GM23338 (cell line): ENCODE data around the gene CCNY. TPM values are rescaled to one million over a fixed set of nuclear protein-coding genes. Genes with fewer than 3 reads are reported as not detected.

Experiments used
- ATAC-seq: fragments of 200-7000 bp; cut with Tn5 transposase; 3 replicates; pipeline ENCODE4 v1.9.1; 2020
- DNase-seq: peaks from one replicate; pipeline ENCODE4 v3.0.0-alpha.2; 2015; ENCODE audit warnings: low spot score
- H2AFZ ChIP-seq: fragments of 200-600 bp; sonication (generic); 2 replicates; pipeline ENCODE4 v1.8.0; 2016; ENCODE audit warnings: antibody characterized with exemption, mild to moderate bottlenecking, moderate library complexity
- H3F3A ChIP-seq: fragments of 200-600 bp; sonication (generic); replicated peaks from 2 replicates; pipeline ENCODE4 v1.8.0; 2017; ENCODE audit warnings: antibody characterized with exemption, mixed run types, low read depth
- H3K27ac ChIP-seq: fragments of 200-600 bp; sonication (generic); 2 replicates; pipeline ENCODE4 v1.6.1; 2016; ENCODE audit warnings: low read depth
- H3K27me3 ChIP-seq: fragments of 200-600 bp; sonication (generic); 2 replicates; pipeline ENCODE4 v1.8.0; 2016; ENCODE audit warnings: mild to moderate bottlenecking, mixed run types, moderate library complexity; ENCODE audit not compliant: insufficient read depth
- H3K36me3 ChIP-seq: fragments of 200-600 bp; sonication (generic); 2 replicates; pipeline ENCODE4 v1.8.0; 2016; ENCODE audit warnings: mild to moderate bottlenecking; ENCODE audit not compliant: insufficient read depth
- H3K4me1 ChIP-seq: fragments of 200-600 bp; sonication (generic); 2 replicates; pipeline ENCODE4 v1.8.0; 2016; ENCODE audit warnings: mild to moderate bottlenecking, moderate library complexity; ENCODE audit not compliant: insufficient read depth
- H3K4me2 ChIP-seq: fragments of 200-600 bp; sonication (generic); 2 replicates; pipeline ENCODE4 v1.7.1; 2017; ENCODE audit warnings: mixed run types
- H3K4me3 ChIP-seq: fragments of 200-600 bp; sonication (generic); 2 replicates; pipeline ENCODE4 v1.6.1; 2016; ENCODE audit warnings: mixed run types
- H3K79me2 ChIP-seq: fragments of 200-600 bp; sonication (generic); replicated peaks from 2 replicates; pipeline ENCODE4 v1.8.0; 2017; ENCODE audit warnings: mild to moderate bottlenecking; ENCODE audit not compliant: insufficient read depth
- H3K9me2 ChIP-seq: fragments of 200-600 bp; sonication (generic); 2 replicates; pipeline ENCODE4 v1.8.0; 2017; ENCODE audit not compliant: insufficient read depth
- H4K20me1 ChIP-seq: fragments of 200-600 bp; sonication (generic); replicated peaks from 2 replicates; pipeline ENCODE4 v1.8.0; 2017; ENCODE audit warnings: mild to moderate bottlenecking; ENCODE audit not compliant: insufficient read depth
- H3K27ac Mint-ChIP-seq: 2 replicates; pipeline ENCODE4 v1.8.0; 2020; ENCODE audit warnings: inconsistent platforms, mild to moderate bottlenecking, moderate library complexity, mixed read lengths
- H3K27me3 Mint-ChIP-seq: 3 replicates; pipeline ENCODE4 v1.8.0; 2022; ENCODE audit warnings: low read depth, mild to moderate bottlenecking, moderate library complexity, mixed read lengths, inconsistent platforms; ENCODE audit not compliant: insufficient read depth, poor library complexity
- H3K36me3 Mint-ChIP-seq: 3 replicates; pipeline ENCODE4 v1.8.0; 2021; ENCODE audit warnings: low read depth, mild to moderate bottlenecking, inconsistent platforms, moderate library complexity, mixed read lengths
- H3K4me1 Mint-ChIP-seq: 3 replicates; pipeline ENCODE4 v1.8.0; 2020; ENCODE audit warnings: mild to moderate bottlenecking, inconsistent platforms, mixed read lengths
- H3K4me3 Mint-ChIP-seq: 3 replicates; pipeline ENCODE4 v1.8.0; 2021; ENCODE audit warnings: moderate library complexity, mild to moderate bottlenecking, inconsistent platforms, mixed read lengths
- H3K9me3 Mint-ChIP-seq: 3 replicates; pipeline ENCODE4 v1.8.0; 2020; ENCODE audit warnings: moderate library complexity, mild to moderate bottlenecking, inconsistent platforms, mixed read lengths
- NANOG ChIP-seq: IDR thresholded peaks from 2 replicates; pipeline ENCODE4 v1.6.1; 2016; ENCODE audit warnings: antibody characterized with exemption, borderline replicate concordance
- POLR2AphosphoS5 ChIP-seq: IDR thresholded peaks from 2 replicates; pipeline ENCODE4 v1.6.1; 2016; ENCODE audit warnings: antibody characterized with exemption, low read depth
- ZNF114 ChIP-seq: fragments of 250-450 bp; sonication (Bioruptor Pico); IDR thresholded peaks from 2 replicates; pipeline ENCODE4 v1.5.0; 2020; ENCODE audit warnings: mild to moderate bottlenecking, moderate library complexity
- ZNF331 ChIP-seq: fragments of 250-450 bp; sonication (Bioruptor Pico); IDR thresholded peaks from 2 replicates; pipeline ENCODE4 v1.5.0; 2020; ENCODE audit warnings: low read depth, mild to moderate bottlenecking, moderate library complexity
- polyA plus RNA-seq: library from polyadenylated mRNA; unstranded; fragments of >200 nt; fragmentation: Nextera tagmentation; extraction: Ambion mirVana; gene quantifications from 2 replicates; pipeline ENCODE4 v1.2.1, GENCODE V29; 2016
- total RNA-seq: library from RNA; depleted of rRNA; stranded (reverse); fragments of >200 nt; shearing (Covaris generic); gene quantifications from 2 replicates; pipeline ENCODE4 v1.2.3, GENCODE V29; 2014
- TF ChIP-seq, protein P1 (sequence below): fragments of 250-450 bp; sonication (Bioruptor Pico); IDR thresholded peaks from 2 replicates; pipeline ENCODE4 v1.5.0; 2020; ENCODE audit warnings: mild to moderate bottlenecking, moderate library complexity
- TF ChIP-seq, protein P2 (sequence below): IDR thresholded peaks from one replicate; pipeline ENCODE4 v1.6.1; 2018; ENCODE audit warnings: antibody characterized with exemption; ENCODE audit not compliant: unreplicated experiment

CCNY gene
- total and polyA plus RNA-seq, 2 experiments from 2014 or later = 14.2 to 29.0 TPM

DNA sequence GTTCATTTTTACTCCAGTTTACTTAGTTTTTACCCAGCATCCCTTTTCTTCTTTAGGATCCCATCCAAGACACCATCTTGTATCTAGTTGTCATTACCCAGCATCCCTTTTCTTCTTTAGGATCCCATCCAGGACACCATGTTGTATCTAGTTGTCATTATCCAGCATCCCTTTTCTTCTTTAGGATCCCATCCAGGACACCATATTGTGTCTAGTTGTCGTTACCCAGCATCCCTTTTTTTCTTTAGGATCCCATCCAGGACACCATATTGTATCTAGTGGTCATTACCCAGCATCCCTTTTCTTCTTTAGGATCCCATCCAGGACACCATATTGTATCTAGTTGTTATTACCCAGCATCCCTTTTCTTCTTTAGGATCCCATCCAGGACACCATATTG lies 205.4 kb downstream of the CCNY start (continued):
- TF ChIP-seq, protein P1, sequence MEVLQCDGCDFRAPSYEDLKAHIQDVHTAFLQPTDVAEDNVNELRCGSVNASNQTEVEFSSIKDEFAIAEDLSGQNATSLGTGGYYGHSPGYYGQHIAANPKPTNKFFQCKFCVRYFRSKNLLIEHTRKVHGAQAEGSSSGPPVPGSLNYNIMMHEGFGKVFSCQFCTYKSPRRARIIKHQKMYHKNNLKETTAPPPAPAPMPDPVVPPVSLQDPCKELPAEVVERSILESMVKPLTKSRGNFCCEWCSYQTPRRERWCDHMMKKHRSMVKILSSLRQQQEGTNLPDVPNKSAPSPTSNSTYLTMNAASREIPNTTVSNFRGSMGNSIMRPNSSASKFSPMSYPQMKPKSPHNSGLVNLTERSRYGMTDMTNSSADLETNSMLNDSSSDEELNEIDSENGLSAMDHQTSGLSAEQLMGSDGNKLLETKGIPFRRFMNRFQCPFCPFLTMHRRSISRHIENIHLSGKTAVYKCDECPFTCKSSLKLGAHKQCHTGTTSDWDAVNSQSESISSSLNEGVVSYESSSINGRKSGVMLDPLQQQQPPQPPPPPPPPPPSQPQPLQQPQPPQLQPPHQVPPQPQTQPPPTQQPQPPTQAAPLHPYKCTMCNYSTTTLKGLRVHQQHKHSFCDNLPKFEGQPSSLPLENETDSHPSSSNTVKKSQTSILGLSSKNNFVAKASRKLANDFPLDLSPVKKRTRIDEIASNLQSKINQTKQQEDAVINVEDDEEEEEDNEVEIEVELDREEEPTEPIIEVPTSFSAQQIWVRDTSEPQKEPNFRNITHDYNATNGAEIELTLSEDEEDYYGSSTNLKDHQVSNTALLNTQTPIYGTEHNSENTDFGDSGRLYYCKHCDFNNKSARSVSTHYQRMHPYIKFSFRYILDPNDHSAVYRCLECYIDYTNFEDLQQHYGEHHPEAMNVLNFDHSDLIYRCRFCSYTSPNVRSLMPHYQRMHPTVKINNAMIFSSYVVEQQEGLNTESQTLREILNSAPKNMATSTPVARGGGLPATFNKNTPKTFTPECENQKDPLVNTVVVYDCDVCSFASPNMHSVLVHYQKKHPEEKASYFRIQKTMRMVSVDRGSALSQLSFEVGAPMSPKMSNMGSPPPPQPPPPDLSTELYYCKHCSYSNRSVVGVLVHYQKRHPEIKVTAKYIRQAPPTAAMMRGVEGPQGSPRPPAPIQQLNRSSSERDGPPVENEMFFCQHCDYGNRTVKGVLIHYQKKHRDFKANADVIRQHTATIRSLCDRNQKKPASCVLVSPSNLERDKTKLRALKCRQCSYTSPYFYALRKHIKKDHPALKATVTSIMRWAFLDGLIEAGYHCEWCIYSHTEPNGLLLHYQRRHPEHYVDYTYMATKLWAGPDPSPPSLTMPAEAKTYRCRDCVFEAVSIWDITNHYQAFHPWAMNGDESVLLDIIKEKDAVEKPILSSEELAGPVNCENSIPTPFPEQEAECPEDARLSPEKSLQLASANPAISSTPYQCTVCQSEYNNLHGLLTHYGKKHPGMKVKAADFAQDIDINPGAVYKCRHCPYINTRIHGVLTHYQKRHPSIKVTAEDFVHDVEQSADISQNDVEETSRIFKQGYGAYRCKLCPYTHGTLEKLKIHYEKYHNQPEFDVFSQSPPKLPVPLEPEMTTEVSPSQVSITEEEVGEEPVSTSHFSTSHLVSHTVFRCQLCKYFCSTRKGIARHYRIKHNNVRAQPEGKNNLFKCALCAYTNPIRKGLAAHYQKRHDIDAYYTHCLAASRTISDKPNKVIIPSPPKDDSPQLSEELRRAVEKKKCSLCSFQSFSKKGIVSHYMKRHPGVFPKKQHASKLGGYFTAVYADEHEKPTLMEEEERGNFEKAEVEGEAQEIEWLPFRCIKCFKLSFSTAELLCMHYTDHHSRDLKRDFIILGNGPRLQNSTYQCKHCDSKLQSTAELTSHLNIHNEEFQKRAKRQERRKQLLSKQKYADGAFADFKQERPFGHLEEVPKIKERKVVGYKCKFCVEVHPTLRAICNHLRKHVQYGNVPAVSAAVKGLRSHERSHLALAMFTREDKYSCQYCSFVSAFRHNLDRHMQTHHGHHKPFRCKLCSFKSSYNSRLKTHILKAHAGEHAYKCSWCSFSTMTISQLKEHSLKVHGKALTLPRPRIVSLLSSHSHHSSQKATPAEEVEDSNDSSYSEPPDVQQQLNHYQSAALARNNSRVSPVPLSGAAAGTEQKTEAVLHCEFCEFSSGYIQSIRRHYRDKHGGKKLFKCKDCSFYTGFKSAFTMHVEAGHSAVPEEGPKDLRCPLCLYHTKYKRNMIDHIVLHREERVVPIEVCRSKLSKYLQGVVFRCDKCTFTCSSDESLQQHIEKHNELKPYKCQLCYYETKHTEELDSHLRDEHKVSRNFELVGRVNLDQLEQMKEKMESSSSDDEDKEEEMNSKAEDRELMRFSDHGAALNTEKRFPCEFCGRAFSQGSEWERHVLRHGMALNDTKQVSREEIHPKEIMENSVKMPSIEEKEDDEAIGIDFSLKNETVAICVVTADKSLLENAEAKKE (CRISPR knock-in tag) = no peak
- TF ChIP-seq NANOG = no peak

DNA sequence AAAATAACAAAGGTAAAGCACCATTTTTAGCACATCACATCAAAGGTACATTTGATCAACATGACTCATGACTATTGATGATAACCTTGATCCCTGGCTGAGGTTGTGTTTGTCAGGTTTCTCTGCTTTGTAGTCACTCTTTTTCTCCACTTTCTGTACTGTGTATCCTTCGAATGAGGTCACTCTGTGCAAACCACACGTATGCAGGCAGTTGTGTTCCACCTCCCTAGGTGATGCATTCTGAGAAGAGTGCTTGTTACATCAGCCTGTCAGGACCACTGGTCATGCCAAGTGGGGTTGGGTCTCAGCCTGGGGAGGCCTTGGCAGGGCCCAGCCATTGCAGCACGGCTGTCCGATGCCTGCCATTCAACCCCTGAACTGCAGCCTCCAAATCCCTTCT lies 206.0 kb downstream of the CCNY start:
- Mint-ChIP-seq H3K4me3 (no peak overlapping the region), H3K9me3 (peaks cover 13% of the 10 kb centered on the region; the same call in 2 of the 3 replicates), H3K4me1 (peaks cover 10% of the 10 kb centered on the region; the same call in 2 of the 3 replicates), H3K27me3 (no peaks in the 10 kb centered on the region), H3K27ac (no peak overlapping the region), H3K36me3 (peaks cover 30% of the 10 kb centered on the region)
- Histone ChIP-seq H3K9me2 (no peaks in the 10 kb centered on the region), H3K27ac (no peak overlapping the region), H3K4me2 (no peak overlapping the region), H3K79me2 (0 out of 2 replicates have a peak, but pooled peaks cover 5% of the 10 kb centered on the region), H3K4me3 (no peak overlapping the region), H3K4me1 (peaks cover 7% of the 10 kb centered on the region; the same call in 1 of the 2 replicates), H3K36me3 (no peaks in the 10 kb centered on the region), H3F3A (no peaks in the 10 kb centered on the region), H4K20me1 (no peaks in the 10 kb centered on the region), H2AFZ (no peak overlapping the region), H3K27me3 (no peaks in the 10 kb centered on the region)
- ATAC-seq (no peak), DNase-seq (no peak)
- no peak for TF ChIP-seq ZNF331
- no peak for TF ChIP-seq ZNF114
- TF ChIP-seq, protein P2, sequence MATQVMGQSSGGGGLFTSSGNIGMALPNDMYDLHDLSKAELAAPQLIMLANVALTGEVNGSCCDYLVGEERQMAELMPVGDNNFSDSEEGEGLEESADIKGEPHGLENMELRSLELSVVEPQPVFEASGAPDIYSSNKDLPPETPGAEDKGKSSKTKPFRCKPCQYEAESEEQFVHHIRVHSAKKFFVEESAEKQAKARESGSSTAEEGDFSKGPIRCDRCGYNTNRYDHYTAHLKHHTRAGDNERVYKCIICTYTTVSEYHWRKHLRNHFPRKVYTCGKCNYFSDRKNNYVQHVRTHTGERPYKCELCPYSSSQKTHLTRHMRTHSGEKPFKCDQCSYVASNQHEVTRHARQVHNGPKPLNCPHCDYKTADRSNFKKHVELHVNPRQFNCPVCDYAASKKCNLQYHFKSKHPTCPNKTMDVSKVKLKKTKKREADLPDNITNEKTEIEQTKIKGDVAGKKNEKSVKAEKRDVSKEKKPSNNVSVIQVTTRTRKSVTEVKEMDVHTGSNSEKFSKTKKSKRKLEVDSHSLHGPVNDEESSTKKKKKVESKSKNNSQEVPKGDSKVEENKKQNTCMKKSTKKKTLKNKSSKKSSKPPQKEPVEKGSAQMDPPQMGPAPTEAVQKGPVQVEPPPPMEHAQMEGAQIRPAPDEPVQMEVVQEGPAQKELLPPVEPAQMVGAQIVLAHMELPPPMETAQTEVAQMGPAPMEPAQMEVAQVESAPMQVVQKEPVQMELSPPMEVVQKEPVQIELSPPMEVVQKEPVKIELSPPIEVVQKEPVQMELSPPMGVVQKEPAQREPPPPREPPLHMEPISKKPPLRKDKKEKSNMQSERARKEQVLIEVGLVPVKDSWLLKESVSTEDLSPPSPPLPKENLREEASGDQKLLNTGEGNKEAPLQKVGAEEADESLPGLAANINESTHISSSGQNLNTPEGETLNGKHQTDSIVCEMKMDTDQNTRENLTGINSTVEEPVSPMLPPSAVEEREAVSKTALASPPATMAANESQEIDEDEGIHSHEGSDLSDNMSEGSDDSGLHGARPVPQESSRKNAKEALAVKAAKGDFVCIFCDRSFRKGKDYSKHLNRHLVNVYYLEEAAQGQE = no peak
- no peak for TF ChIP-seq POLR2AphosphoS5
- TF ChIP-seq, protein P1 (CRISPR knock-in tag) = no peak
- TF ChIP-seq NANOG = no peak
